Keratinocyte (primary cell): Measurements from ENCODE around the gene DDX4. TPM values are rescaled to one million over a fixed set of nuclear protein-coding genes. Genes with fewer than 3 reads are reported as not detected.

Experiments
- DNase-seq: peaks from one replicate; pipeline ENCODE4 v3.0.0-alpha.2; 2011; ENCODE audit warnings: low read depth, missing footprints, low spot score
- FAIRE-seq: peaks from 2 replicates; lab custom pipeline; 2011; peaks lifted over from hg19 to GRCh38; lab: Jason Lieb, UNC
- H2AFZ ChIP-seq: 2 replicates; pipeline ENCODE4 v1.6.0; 2012; ENCODE audit warnings: low read length, control low read depth, inconsistent platforms; ENCODE audit not compliant: control insufficient read depth
- H3K27ac ChIP-seq: 2 replicates; pipeline ENCODE4 v1.5.1; 2011; ENCODE audit warnings: low read length; ENCODE audit not compliant: control insufficient read depth, insufficient read depth
- H3K27me3 ChIP-seq: 3 replicates; pipeline ENCODE4 v1.6.0; 2011; ENCODE audit warnings: low read length; ENCODE audit not compliant: control insufficient read depth, insufficient read depth; ENCODE audit errors: extremely low read depth
- H3K36me3 ChIP-seq, 2 experiments: 2 replicates in 1 of 2; 3 replicates in 1 of 2; pipeline ENCODE4 v1.5.1; 2011; ENCODE audit warnings: low read length in 2 of 2, mild to moderate bottlenecking in 1 of 2; ENCODE audit not compliant: control insufficient read depth in 2 of 2, insufficient read depth in 2 of 2; ENCODE audit errors: extremely low read depth in 1 of 2
- H3K4me1 ChIP-seq: 3 replicates; pipeline ENCODE4 v1.5.1; 2011; ENCODE audit warnings: low read length; ENCODE audit not compliant: control insufficient read depth, insufficient read depth; ENCODE audit errors: extremely low read depth
- H3K4me2 ChIP-seq: 3 replicates; pipeline ENCODE4 v1.6.0; 2011; ENCODE audit warnings: low read depth, low read length; ENCODE audit not compliant: control insufficient read depth, insufficient read depth; ENCODE audit errors: extremely low read depth
- H3K4me3 ChIP-seq, 3 experiments: fragments of 200-600 bp in 1 of 3; sonication (generic) in 1 of 3; 2 replicates in 2 of 3; 3 replicates in 1 of 3; pipeline ENCODE4 v1.5.1; 2011 to 2016; ENCODE audit warnings: low read length in 3 of 3, mild to moderate bottlenecking in 3 of 3, control low read depth in 2 of 3, inconsistent platforms in 1 of 3, low read depth in 1 of 3, mixed read lengths in 1 of 3, mixed run types in 1 of 3, moderate library complexity in 1 of 3; ENCODE audit not compliant: control insufficient read depth in 2 of 3, insufficient read depth in 2 of 3; ENCODE audit errors: extremely low read depth in 1 of 3
- H3K79me2 ChIP-seq: 2 replicates; pipeline ENCODE4 v1.6.0; 2012; ENCODE audit warnings: low read length; ENCODE audit not compliant: control insufficient read depth, insufficient read depth
- H3K9ac ChIP-seq: 3 replicates; pipeline ENCODE4 v1.6.0; 2011; ENCODE audit warnings: low read length; ENCODE audit not compliant: control insufficient read depth, insufficient read depth; ENCODE audit errors: extremely low read depth
- H3K9me1 ChIP-seq: 3 replicates; pipeline ENCODE4 v1.6.0; 2011; ENCODE audit warnings: low read length; ENCODE audit not compliant: control insufficient read depth, insufficient read depth; ENCODE audit errors: extremely low read depth
- H3K9me3 ChIP-seq: 2 replicates; pipeline ENCODE4 v1.5.1; 2012; ENCODE audit warnings: low read depth, low read length; ENCODE audit not compliant: control insufficient read depth
- H4K20me1 ChIP-seq: 3 replicates; pipeline ENCODE4 v1.6.0; 2011; ENCODE audit warnings: low read length; ENCODE audit not compliant: control insufficient read depth, insufficient read depth; ENCODE audit errors: extremely low read depth
- EZH2 ChIP-seq: IDR thresholded peaks from one replicate; pipeline ENCODE4 v1.6.1; 2012; ENCODE audit warnings: inconsistent platforms, mild to moderate bottlenecking, low read length, moderate library complexity
- dilution Hi-C: fragments of 300-500 bp; cut with MboI; formaldehyde crosslinking; loops from one replicate; pipeline ENCODE4 v1.7.0; 2020; ENCODE audit warnings: low sequenced_read_pairs; ENCODE audit not compliant: extremely low pct_ligation_motif_present
- polyA plus RNA-seq, 5 experiments: library from polyadenylated mRNA; depleted of rRNA in 3 of 5; stranded (reverse) in 3 of 5; stranded (forward) in 1 of 5; unstranded in 1 of 5; fragments of >200 nt; gene quantifications; 1 replicate in 1 of 5; 2 replicates in 3 of 5; 3 replicates in 1 of 5; pipeline versions ENCODE4 v1.2.1 to v1.2.3, GENCODE V29; 2011 to 2012; ENCODE audit warnings: missing spikeins in 2 of 5, low read depth in 1 of 5, low replicate concordance in 1 of 5
- TF ChIP-seq, protein P1 (sequence below), 3 experiments: IDR thresholded peaks in 1 of 3; conservative IDR thresholded peaks in 1 of 3; optimal IDR thresholded peaks in 1 of 3; 2 replicates in 2 of 3; 3 replicates in 1 of 3; pipeline versions ENCODE3 to v1.5.1; 2011; ENCODE audit warnings: low read length in 3 of 3, mild to moderate bottlenecking in 3 of 3, moderate library complexity in 2 of 3, control low read depth in 1 of 3, inconsistent platforms in 1 of 3; ENCODE audit not compliant: insufficient read depth in 2 of 3; ENCODE audit errors: extremely low read depth in 1 of 3

DDX4 gene
- polyA plus RNA-seq, 1 donor (not counting 4 experiments of a cell fraction or from before 2014, with no cell fraction given), result 0.04 TPM

DNA sequence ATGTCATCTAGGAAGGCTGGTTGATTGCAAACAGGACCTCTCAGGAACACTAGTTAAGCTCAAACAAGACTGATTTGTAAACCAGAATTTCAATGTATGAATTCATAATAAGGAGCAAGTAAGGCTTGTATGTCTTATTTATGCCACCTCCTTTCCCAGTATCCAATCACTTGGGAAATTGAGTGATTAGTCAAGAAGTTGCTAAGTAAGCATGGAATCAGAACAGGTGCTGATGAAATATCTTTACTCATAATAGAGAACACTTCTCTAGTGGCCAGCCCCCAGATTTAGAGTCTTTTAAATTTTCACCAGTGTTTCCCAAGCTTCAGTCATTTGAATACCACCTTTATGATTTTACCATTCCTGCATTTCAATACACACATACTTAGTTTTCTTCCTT lies 5.3 kb upstream of the DDX4 start:
- no peaks in the 10 kb centered on the region for H3K79me2 ChIP-seq
- H3K9ac ChIP-seq, result no peak overlapping the region
- H2AFZ ChIP-seq, result no peak overlapping the region
- DNase-seq, result no peak
- H3K4me3 ChIP-seq, result no peak overlapping the region
- no peaks in the 10 kb centered on the region for H3K9me3 ChIP-seq
- H3K4me1 ChIP-seq, result no peaks in the 10 kb centered on the region
- H4K20me1 ChIP-seq, result no peaks in the 10 kb centered on the region
- no peaks in the 10 kb centered on the region for H3K36me3 ChIP-seq
- dilution Hi-C loops, result no loop called here
- no peak for FAIRE-seq
- no peak for TF ChIP-seq EZH2
- TF ChIP-seq, protein P1, sequence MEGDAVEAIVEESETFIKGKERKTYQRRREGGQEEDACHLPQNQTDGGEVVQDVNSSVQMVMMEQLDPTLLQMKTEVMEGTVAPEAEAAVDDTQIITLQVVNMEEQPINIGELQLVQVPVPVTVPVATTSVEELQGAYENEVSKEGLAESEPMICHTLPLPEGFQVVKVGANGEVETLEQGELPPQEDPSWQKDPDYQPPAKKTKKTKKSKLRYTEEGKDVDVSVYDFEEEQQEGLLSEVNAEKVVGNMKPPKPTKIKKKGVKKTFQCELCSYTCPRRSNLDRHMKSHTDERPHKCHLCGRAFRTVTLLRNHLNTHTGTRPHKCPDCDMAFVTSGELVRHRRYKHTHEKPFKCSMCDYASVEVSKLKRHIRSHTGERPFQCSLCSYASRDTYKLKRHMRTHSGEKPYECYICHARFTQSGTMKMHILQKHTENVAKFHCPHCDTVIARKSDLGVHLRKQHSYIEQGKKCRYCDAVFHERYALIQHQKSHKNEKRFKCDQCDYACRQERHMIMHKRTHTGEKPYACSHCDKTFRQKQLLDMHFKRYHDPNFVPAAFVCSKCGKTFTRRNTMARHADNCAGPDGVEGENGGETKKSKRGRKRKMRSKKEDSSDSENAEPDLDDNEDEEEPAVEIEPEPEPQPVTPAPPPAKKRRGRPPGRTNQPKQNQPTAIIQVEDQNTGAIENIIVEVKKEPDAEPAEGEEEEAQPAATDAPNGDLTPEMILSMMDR (optimal IDR thresholded peaks at IDR 0.05 in 1 of 3, IDR thresholded peaks at IDR 0.05 in 1 of 3, conservative IDR thresholded peaks at IDR 0.05 in 1 of 3; ENCODE audit: extremely low read depth in 1 of 3, insufficient read depth in 2 of 3, low read length in 3 of 3), result no peak
- no peaks in the 10 kb centered on the region for H3K9me1 ChIP-seq
- H3K4me2 ChIP-seq, result no peak overlapping the region
- no peaks in the 10 kb centered on the region for H3K27me3 ChIP-seq
- H3K27ac ChIP-seq, result no peak overlapping the region

DNA sequence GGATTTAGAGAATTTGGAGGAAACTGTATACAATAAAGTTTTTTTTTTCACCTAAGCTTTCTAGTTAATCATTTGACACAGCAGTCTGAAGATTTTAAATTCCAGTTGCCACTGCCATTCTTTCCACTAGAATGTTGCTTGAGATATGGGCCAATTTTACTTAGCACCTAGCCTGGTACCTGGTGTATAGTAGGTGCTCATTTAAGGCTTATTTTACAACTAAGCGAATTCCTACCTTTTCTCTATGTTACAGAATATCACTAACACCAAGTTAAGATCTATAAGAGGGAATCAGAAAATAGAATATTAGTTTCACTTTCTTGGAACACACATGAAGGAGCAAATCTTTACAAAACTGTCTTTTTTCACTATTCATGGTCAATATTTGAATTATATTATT lies 3.2 kb upstream of the DDX4 start:
- no peaks in the 10 kb centered on the region for H3K36me3 ChIP-seq
- H3K4me2 ChIP-seq, result no peak overlapping the region
- H3K9me3 ChIP-seq, result no peaks in the 10 kb centered on the region
- H3K27me3 ChIP-seq, result no peaks in the 10 kb centered on the region
- H3K9me1 ChIP-seq, result no peaks in the 10 kb centered on the region
- no peak overlapping the region for H3K4me3 ChIP-seq
- FAIRE-seq (no peak), DNase-seq (no peak)
- H3K27ac ChIP-seq, result no peak overlapping the region
- H2AFZ ChIP-seq, result no peak overlapping the region
- TF ChIP-seq, protein P1 (optimal IDR thresholded peaks at IDR 0.05 in 1 of 3, IDR thresholded peaks at IDR 0.05 in 1 of 3, conservative IDR thresholded peaks at IDR 0.05 in 1 of 3; ENCODE audit: extremely low read depth in 1 of 3, insufficient read depth in 2 of 3, low read length in 3 of 3), result no peak
- TF ChIP-seq EZH2, result no peak
- dilution Hi-C loops, result no loop called here
- no peaks in the 10 kb centered on the region for H3K4me1 ChIP-seq
- no peaks in the 10 kb centered on the region for H4K20me1 ChIP-seq
- H3K79me2 ChIP-seq, result no peaks in the 10 kb centered on the region
- no peak overlapping the region for H3K9ac ChIP-seq
